HCT116 (cell line): ENCODE data around the gene CCL24. TPM values are rescaled to one million over a fixed set of nuclear protein-coding genes. Genes with fewer than 3 reads are reported as not detected.
"Not testable (repeated sequence)": the region's sequence is repeated elsewhere in the genome, so short reads cannot be mapped to it uniquely, and the experiment has no call there.

ENCODE experiments used
- ATAC-seq: fragments of 200-7000 bp; cut with Tn5 transposase; 2 replicates; pipeline ENCODE4 v1.9.1; 2020; ENCODE audit warnings: mild to moderate bottlenecking, moderate library complexity
- BruUV-seq: library from RNA; stranded (reverse); fragments of 400-500 nt; replicated peaks from 2 replicates; lab custom pipeline; 2021; lab: Mats Ljungman, UMichigan
- CTCF ChIA-PET: fragments of 300-600 bp; sonication (Branson Sonifier 250); formaldehyde crosslinking; loops from one replicate; lab custom pipeline; 2021; ENCODE audit warnings: antibody characterized with exemption; lab: Charles Lee
- POLR2A ChIA-PET: fragments of 300-600, 350-600 bp; sonication (Branson Sonifier 250); formaldehyde crosslinking; loops from one replicate; lab custom pipeline; 2021; ENCODE audit warnings: antibody characterized with exemption; lab: Charles Lee
- RAD21 ChIA-PET, 2 experiments: fragments of 300-600 bp; sonication (Branson Sonifier 250); formaldehyde crosslinking; loops; one replicate each; lab custom pipeline; 2023; ENCODE audit warnings: low total read pairs in 2 of 2; ENCODE audit not compliant: uncharacterized antibody in 2 of 2, unreplicated experiment in 2 of 2, low non-redundant PET in 1 of 2; lab: Charles Lee
- DNase-seq: peaks from one replicate; pipeline ENCODE4 v3.0.0-alpha.2; 2010; ENCODE audit warnings: low read depth, low spot score
- H2AFZ ChIP-seq: fragments of 200-600 bp; shearing (Covaris generic), sonication (generic); 2 replicates; pipeline ENCODE4 v1.6.1; 2017; ENCODE audit warnings: low read depth, mixed run types, mixed read lengths, antibody characterized with exemption, low read length; ENCODE audit not compliant: poor library complexity, severe bottlenecking
- H3K27ac ChIP-seq: 2 replicates; pipeline ENCODE4 v1.5.1; 2012; ENCODE audit warnings: low read depth, low read length
- H3K27me3 ChIP-seq: fragments of 200-600 bp; sonication (generic); 2 replicates; pipeline ENCODE4 v1.6.1; 2016; ENCODE audit warnings: mixed run types, low read length, mixed read lengths; ENCODE audit not compliant: insufficient read depth
- H3K36me3 ChIP-seq, 2 experiments: fragments of 200-500 bp in 1 of 2; fragments of 200-600 bp in 1 of 2; sonication (Bioruptor generic) in 1 of 2; sonication (generic) in 1 of 2; 2 replicates each; pipeline versions ENCODE4 v1.5.1 to v1.6.1; 2014 to 2016; ENCODE audit warnings: low read length in 2 of 2, inconsistent platforms in 1 of 2, mixed read lengths in 1 of 2, mixed run types in 1 of 2; ENCODE audit not compliant: insufficient read depth in 2 of 2, control insufficient read depth in 1 of 2
- H3K4me1 ChIP-seq, 2 experiments: fragments of 200-600 bp in 1 of 2; sonication (generic) in 1 of 2; 2 replicates each; pipeline versions ENCODE4 v1.5.1 to v1.6.1; 2012 to 2017; ENCODE audit warnings: low read length in 2 of 2, inconsistent platforms in 1 of 2, mild to moderate bottlenecking in 1 of 2, mixed read lengths in 1 of 2, mixed run types in 1 of 2, moderate library complexity in 1 of 2; ENCODE audit not compliant: insufficient read depth in 2 of 2, control insufficient read depth in 1 of 2
- H3K4me2 ChIP-seq: fragments of 200-600 bp; sonication (generic); 2 replicates; pipeline ENCODE4 v1.6.1; 2017; ENCODE audit warnings: mixed run types, low read length, mixed read lengths
- H3K4me3 ChIP-seq, 2 experiments: fragments of 200-600 bp in 1 of 2; sonication (generic) in 1 of 2; replicated peaks in 1 of 2; 2 replicates each; pipeline ENCODE4 v1.5.1; 2011 to 2016; ENCODE audit warnings: low read length in 2 of 2, control low read depth in 1 of 2, low read depth in 1 of 2, mild to moderate bottlenecking in 1 of 2, mixed read lengths in 1 of 2, mixed run types in 1 of 2
- H3K79me2 ChIP-seq: fragments of 200-600 bp; sonication (generic); 2 replicates; pipeline ENCODE4 v1.6.1; 2017; ENCODE audit warnings: mild to moderate bottlenecking, mixed run types, low read length, moderate library complexity, mixed read lengths; ENCODE audit not compliant: insufficient read depth
- H3K9ac ChIP-seq: fragments of 200-600 bp; sonication (generic); 2 replicates; pipeline ENCODE4 v1.6.1; 2016; ENCODE audit warnings: low read length, mixed read lengths
- H3K9me2 ChIP-seq: fragments of 200-600 bp; sonication (generic), shearing (Covaris generic); 2 replicates; pipeline ENCODE4 v1.6.1; 2017; ENCODE audit warnings: mixed run types, mild to moderate bottlenecking, moderate library complexity; ENCODE audit not compliant: insufficient read depth
- H3K9me3 ChIP-seq, 2 experiments: fragments of 200-500 bp in 1 of 2; fragments of 200-600 bp in 1 of 2; sonication (Bioruptor generic) in 1 of 2; sonication (generic) in 1 of 2; 2 replicates each; pipeline ENCODE4 v1.6.1; 2014 to 2017; ENCODE audit warnings: low read length in 2 of 2, mixed read lengths in 2 of 2, inconsistent platforms in 1 of 2, low read depth in 1 of 2, mild to moderate bottlenecking in 1 of 2, mixed run types in 1 of 2, moderate library complexity in 1 of 2; ENCODE audit not compliant: control insufficient read depth in 1 of 2, insufficient read depth in 1 of 2
- H4K20me1 ChIP-seq: fragments of 200-600 bp; sonication (generic), shearing (Covaris generic); 2 replicates; pipeline ENCODE4 v1.6.1; 2017; ENCODE audit warnings: mixed run types, mild to moderate bottlenecking, moderate library complexity; ENCODE audit not compliant: insufficient read depth
- EZH2 ChIP-seq: fragments of 200-600 bp; sonication (generic); IDR thresholded peaks from 2 replicates; pipeline ENCODE4 v1.6.1; 2017; ENCODE audit warnings: antibody characterized with exemption, mixed run types
- EZH2phosphoT487 ChIP-seq: fragments of 200-600 bp; IDR thresholded peaks from 2 replicates; pipeline ENCODE4 v1.6.1; 2018; ENCODE audit warnings: antibody characterized with exemption, borderline replicate concordance
- RAD21 ChIP-seq: IDR thresholded peaks from 2 replicates; pipeline ENCODE4 v1.6.1; 2012; ENCODE audit warnings: low read depth, mild to moderate bottlenecking
- intact Hi-C: fragments of 100-400 bp; cut with micrococcal nuclease; formaldehyde crosslinking; loops from 2 replicates; pipeline ENCODE4 v1.10.0; 2022
- total RNA-seq: library from RNA; stranded (reverse); gene quantifications from one replicate; pipeline ENCODE4 v1.2.1, GENCODE V29; 2021; ENCODE audit not compliant: unreplicated experiment

The CCL24 gene
- total RNA-seq, 1 experiment from 2014 or later, result not detected

- RAD21 ChIA-PET, result no interaction called here
- CTCF ChIA-PET, result interaction anchor here (1.8 kb wide), 1 partner anchor 18 kb away, joined by 6 read pairs; no protein-coding TSS in a partner anchor
- Histone ChIP-seq H3K36me3 (no peaks in the 10 kb centered on the region), H3K27ac (no peak overlapping the region), H3K27me3 (no peaks in the 10 kb centered on the region), H3K9ac (no peak overlapping the region), H3K4me3 (no peak overlapping the region), H3K4me2 (no peak overlapping the region), H3K9me3 (no peaks in the 10 kb centered on the region), H3K79me2 (no peaks in the 10 kb centered on the region), H4K20me1 (no peaks in the 10 kb centered on the region), H2AFZ (no peak overlapping the region), H3K9me2 (no peaks in the 10 kb centered on the region), H3K4me1 (peaks cover 0 to 4% of the 10 kb centered on the region in 2 experiments; a peak in 1 of 4 replicates)
- TF ChIP-seq EZH2 (no peak), RAD21 (no peak), EZH2phosphoT487 (no peak)
- POLR2A ChIA-PET, result no interaction called here
- no TSS peak for BruUV-seq
- intact Hi-C loops, result no loop called here
- ATAC-seq (no peak), DNase-seq (no peak)
Measured at GRCh38 chr7:75847707-75848106, 34.1 kb upstream of the CCL24 start.

GRCh38 chr7:75845132-75845531 lies 31.5 kb upstream of the CCL24 start:
- H3K9me3 ChIP-seq, H3K4me2 ChIP-seq, H3K27ac ChIP-seq, BruUV-seq, H3K9me2 ChIP-seq, RAD21 ChIA-PET, H4K20me1 ChIP-seq, POLR2A ChIA-PET, H2AFZ ChIP-seq, intact Hi-C loops, H3K4me1 ChIP-seq, ATAC-seq, H3K36me3 ChIP-seq, CTCF ChIA-PET, DNase-seq, H3K27me3 ChIP-seq, H3K4me3 ChIP-seq, H3K79me2 ChIP-seq, H3K9ac ChIP-seq: not testable (repeated sequence)
